Effector memory CD4-positive, alpha-beta T cell (primary cell): ENCODE results near the gene BCL2A1.

ENCODE experiments used
- DNase-seq, 3 donors: peaks; one replicate each; pipeline ENCODE4 v3.0.0-alpha.2; 2020
- H3K27ac ChIP-seq: 2 replicates; pipeline ENCODE4 v1.7.0; 2013; ENCODE audit warnings: mild to moderate bottlenecking, low read length, moderate library complexity; ENCODE audit not compliant: insufficient read depth, poor library complexity, severe bottlenecking
- H3K27me3 ChIP-seq: replicated peaks from 2 replicates; pipeline ENCODE4 v1.7.0; 2013; ENCODE audit warnings: mild to moderate bottlenecking, low read length; ENCODE audit not compliant: insufficient read depth, control insufficient read depth, poor library complexity, severe bottlenecking
- H3K36me3 ChIP-seq: 2 replicates; pipeline ENCODE4 v1.7.0; 2013; ENCODE audit warnings: mild to moderate bottlenecking, low read length, moderate library complexity; ENCODE audit not compliant: control insufficient read depth, insufficient read depth
- H3K4me1 ChIP-seq: 2 replicates; pipeline ENCODE4 v1.7.0; 2013; ENCODE audit warnings: low read length, mild to moderate bottlenecking; ENCODE audit not compliant: control insufficient read depth, insufficient read depth, poor library complexity, severe bottlenecking
- H3K4me3 ChIP-seq: 2 replicates; pipeline ENCODE4 v1.7.0; 2013; ENCODE audit warnings: low read length, low read depth, mild to moderate bottlenecking; ENCODE audit not compliant: insufficient read depth, poor library complexity, severe bottlenecking
- H3K9me3 ChIP-seq: 2 replicates; pipeline ENCODE4 v1.7.0; 2013; ENCODE audit warnings: mild to moderate bottlenecking, low read length, moderate library complexity; ENCODE audit not compliant: control insufficient read depth

The BCL2A1 gene

GRCh38 chr15:79990280-79990996 lies 19.4 kb upstream of the BCL2A1 start:
- no peak for DNase-seq

GRCh38 chr15:79989682-79990081 lies 18.7 kb upstream of the BCL2A1 start:
- DNase-seq: no peak
- H3K27ac ChIP-seq: no peak overlapping the region
- no peaks in the 10 kb centered on the region for H3K9me3 ChIP-seq
- H3K27me3 ChIP-seq: no peaks in the 10 kb centered on the region
- no peaks in the 10 kb centered on the region for H3K36me3 ChIP-seq
- H3K4me3 ChIP-seq: no peak overlapping the region
- no peaks in the 10 kb centered on the region for H3K4me1 ChIP-seq

More at GRCh38 chr15:79990280-79990996, 19.4 kb upstream of the BCL2A1 start:
- Histone ChIP-seq H3K4me3 (no peak overlapping the region), H3K27ac (no peak overlapping the region), H3K36me3 (no peaks in the 10 kb centered on the region), H3K9me3 (no peaks in the 10 kb centered on the region), H3K4me1 (no peaks in the 10 kb centered on the region), H3K27me3 (no peaks in the 10 kb centered on the region)

GRCh38 chr15:79989183-79989582 lies 18.2 kb upstream of the BCL2A1 start:
- Histone ChIP-seq H3K4me3 (no peak overlapping the region), H3K27ac (no peak overlapping the region), H3K4me1 (no peaks in the 10 kb centered on the region), H3K36me3 (no peaks in the 10 kb centered on the region), H3K27me3 (no peaks in the 10 kb centered on the region), H3K9me3 (no peaks in the 10 kb centered on the region)
- no peak for DNase-seq

GRCh38 chr15:79988448-79989117 lies 17.6 kb upstream of the BCL2A1 start:
- Histone ChIP-seq H3K9me3 (no peaks in the 10 kb centered on the region), H3K27me3 (no peaks in the 10 kb centered on the region), H3K36me3 (no peaks in the 10 kb centered on the region), H3K4me3 (no peak overlapping the region), H3K4me1 (no peaks in the 10 kb centered on the region), H3K27ac (no peak overlapping the region)
- DNase-seq: no peak

GRCh38 chr15:79987969-79988368 lies 17.0 kb upstream of the BCL2A1 start:
- Histone ChIP-seq H3K9me3 (no peaks in the 10 kb centered on the region), H3K4me1 (no peaks in the 10 kb centered on the region), H3K27ac (no peak overlapping the region), H3K27me3 (no peaks in the 10 kb centered on the region), H3K4me3 (no peak overlapping the region), H3K36me3 (no peaks in the 10 kb centered on the region)
- no peak for DNase-seq

- no peaks in the 10 kb centered on the region for H3K27me3 ChIP-seq
- H3K27ac ChIP-seq: no peak overlapping the region
- no peak overlapping the region for H3K4me3 ChIP-seq
- no peaks in the 10 kb centered on the region for H3K36me3 ChIP-seq
- H3K9me3 ChIP-seq: no peaks in the 10 kb centered on the region
- DNase-seq: no peak
- no peaks in the 10 kb centered on the region for H3K4me1 ChIP-seq
Measured at GRCh38 chr15:79987569-79987955, 16.6 kb upstream of the BCL2A1 start.

GRCh38 chr15:79981831-79982455 lies 10.9 kb upstream of the BCL2A1 start:
- Histone ChIP-seq H3K4me3 (no peak overlapping the region), H3K27me3 (no peaks in the 10 kb centered on the region), H3K4me1 (no peaks in the 10 kb centered on the region), H3K36me3 (no peaks in the 10 kb centered on the region), H3K27ac (no peak overlapping the region), H3K9me3 (no peaks in the 10 kb centered on the region)
- no peak for DNase-seq

- Histone ChIP-seq H3K4me1 (no peaks in the 10 kb centered on the region), H3K27me3 (no peaks in the 10 kb centered on the region), H3K4me3 (no peak overlapping the region), H3K9me3 (no peaks in the 10 kb centered on the region), H3K27ac (no peak overlapping the region), H3K36me3 (no peaks in the 10 kb centered on the region)
- no peak for DNase-seq
Measured at GRCh38 chr15:79978655-79979514, 7.9 kb upstream of the BCL2A1 start.

GRCh38 chr15:79978260-79978654 lies 7.3 kb upstream of the BCL2A1 start:
- DNase-seq: no peak
- no peak overlapping the region for H3K27ac ChIP-seq
- no peaks in the 10 kb centered on the region for H3K27me3 ChIP-seq
- no peaks in the 10 kb centered on the region for H3K4me1 ChIP-seq
- no peaks in the 10 kb centered on the region for H3K9me3 ChIP-seq
- no peaks in the 10 kb centered on the region for H3K36me3 ChIP-seq
- H3K4me3 ChIP-seq: no peak overlapping the region
